HG02840 (cell line): ENCODE measurements around the gene ADGRB3.
"Not testable (repeated sequence)": the region's sequence is repeated elsewhere in the genome, so short reads cannot be mapped to it uniquely, and the experiment has no call there.

Source experiments
- ATAC-seq: cut with Tn5 transposase; IDR thresholded peaks from one replicate; pipeline ENCODE4 v1.9.1; 2021; ENCODE audit warnings: mild to moderate bottlenecking, moderate library complexity, moderate number of reproducible peaks; ENCODE audit not compliant: unreplicated experiment, low FRiP score

Gene ADGRB3

DNA sequence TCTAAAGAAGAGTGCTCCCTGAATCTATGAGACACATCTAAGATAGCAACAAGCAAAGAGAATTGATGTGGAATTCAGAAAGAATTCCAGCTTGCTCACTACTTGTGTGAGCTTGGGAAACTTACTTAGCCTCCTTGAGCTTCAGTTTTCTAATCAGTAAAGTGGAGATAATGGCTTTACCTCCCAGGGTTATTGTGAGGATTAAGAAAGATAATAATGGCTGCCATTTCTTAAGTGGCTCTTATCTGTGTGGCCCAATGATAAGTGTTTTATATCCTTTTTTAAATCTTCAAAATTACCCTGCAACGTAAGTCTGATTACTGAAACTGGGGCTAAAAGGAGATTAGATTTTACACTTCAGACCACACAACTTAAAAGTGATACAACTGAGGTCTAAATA lies 743.2 kb downstream of the ADGRB3 start:
- ATAC-seq = no peak

DNA sequence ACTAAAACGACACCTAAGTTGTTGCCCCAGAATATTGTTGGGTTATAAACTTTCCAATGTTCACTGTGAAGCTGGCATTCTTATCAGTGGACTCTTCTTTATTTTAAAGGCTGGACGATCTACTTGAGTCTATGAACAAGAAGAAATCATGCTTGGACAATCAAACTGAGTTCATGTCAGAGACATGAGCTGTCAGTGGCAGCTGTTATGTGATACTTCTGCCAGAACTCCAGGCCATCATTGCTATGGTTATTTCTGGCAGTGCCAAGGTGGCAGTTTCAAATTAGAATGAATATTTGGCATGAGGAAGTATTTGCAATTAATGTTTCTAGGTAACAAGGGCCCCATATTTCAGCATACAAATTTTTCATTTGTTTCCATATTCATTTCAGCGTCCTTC lies 744.4 kb downstream of the ADGRB3 start:
- ATAC-seq = no peak

DNA sequence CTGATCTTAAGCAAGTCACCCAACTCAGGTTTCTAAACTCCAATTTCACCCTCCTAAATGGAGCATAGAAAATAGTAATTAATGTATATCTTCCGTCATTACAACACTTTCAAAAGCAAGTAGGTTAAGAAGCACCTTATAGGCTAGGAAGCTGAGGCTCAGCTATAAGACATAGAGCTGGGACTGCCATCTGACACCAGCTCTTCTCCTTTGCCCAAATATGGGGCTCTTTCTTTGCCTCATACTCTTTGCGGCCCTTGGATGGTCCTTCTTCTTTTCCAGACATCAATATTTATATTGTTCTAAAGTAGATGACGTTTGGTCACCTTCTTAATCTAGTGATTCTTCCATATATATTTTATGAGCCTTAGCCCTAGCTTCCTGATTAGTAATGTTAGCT lies 748.5 kb downstream of the ADGRB3 start:
- ATAC-seq = no peak

- ATAC-seq = no peak
Measured at GRCh38 chr6:69386426-69386825, 751.3 kb downstream of the ADGRB3 start.

- no peak for ATAC-seq
Measured at GRCh38 chr6:69390125-69390524, 755.0 kb downstream of the ADGRB3 start.

DNA sequence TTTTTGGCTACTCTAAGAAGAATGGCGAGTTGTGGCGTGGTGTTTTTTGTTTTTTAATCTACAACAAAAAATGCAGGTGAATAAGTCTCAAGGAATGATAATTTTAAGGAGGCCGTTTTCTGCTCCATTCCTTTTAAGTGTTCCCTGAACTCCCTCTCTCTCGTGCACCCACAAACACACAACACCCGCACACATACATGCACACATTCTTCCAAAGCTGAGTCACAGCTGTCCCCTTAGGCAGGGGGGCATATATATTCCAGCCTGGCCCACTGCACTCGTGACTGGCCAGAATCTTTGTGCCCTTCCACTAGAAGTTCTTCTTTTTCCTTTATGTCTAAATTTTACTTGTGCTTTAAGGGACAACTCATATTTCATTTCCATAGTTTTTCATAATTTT lies 756.0 kb downstream of the ADGRB3 start:
- no peak for ATAC-seq

DNA sequence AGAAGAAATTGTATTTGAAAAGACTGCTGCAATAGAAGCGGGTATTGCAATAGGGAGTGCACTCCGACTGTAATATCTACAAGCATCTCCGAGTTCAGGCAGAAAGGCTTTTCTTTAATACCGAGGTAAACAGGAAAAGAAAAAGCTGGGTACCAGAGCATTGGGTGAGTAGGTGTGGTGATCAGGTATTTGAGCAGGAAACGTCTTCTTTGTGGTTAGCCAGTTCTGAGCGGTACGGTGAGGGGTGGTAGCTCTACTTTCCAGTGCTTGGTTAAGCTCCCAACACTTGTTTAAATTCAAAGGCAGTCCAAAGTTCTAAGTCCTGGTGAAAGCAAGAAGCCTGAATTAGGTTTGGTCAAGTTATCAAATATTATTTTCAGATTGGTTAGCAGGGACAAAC lies 757.7 kb downstream of the ADGRB3 start:
- no peak for ATAC-seq

DNA sequence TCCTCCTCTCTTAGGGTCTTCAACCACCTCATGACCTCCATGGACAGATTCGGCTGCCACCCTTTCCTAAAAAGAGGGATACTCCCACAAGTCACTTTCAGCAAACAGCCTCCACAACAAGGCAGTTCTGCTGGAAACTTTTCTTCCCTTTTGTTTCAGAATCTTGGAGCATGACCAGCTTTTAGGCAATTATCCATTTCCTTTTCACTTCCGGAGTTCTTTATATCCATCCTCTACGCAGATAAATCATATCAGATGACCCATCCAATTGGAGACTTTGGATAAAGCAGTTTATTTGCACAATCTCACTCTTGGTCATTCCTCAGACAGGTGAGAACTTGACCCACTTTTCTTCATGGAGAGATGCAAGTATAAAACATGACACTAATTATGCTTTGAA lies 763.2 kb downstream of the ADGRB3 start:
- ATAC-seq = no peak

DNA sequence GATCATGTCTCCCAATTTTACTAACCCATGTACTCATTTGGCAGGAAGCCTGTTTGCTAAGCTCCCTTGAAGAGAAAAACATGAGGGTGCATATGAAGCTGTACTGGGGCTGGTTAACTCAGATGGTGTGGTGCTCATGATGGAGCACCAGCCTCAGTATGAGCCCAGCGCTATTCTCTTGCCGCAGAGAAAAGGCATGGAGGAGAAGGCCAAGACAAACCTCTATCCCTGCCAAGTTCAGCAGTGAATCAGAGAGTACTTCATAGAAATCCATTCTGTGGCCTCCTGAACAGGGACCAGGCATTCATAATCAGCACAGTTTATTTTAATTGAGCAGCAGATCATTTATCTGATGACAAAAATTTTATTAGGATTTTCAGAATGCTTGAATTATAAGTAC lies 763.6 kb downstream of the ADGRB3 start:
- ATAC-seq = no peak

DNA sequence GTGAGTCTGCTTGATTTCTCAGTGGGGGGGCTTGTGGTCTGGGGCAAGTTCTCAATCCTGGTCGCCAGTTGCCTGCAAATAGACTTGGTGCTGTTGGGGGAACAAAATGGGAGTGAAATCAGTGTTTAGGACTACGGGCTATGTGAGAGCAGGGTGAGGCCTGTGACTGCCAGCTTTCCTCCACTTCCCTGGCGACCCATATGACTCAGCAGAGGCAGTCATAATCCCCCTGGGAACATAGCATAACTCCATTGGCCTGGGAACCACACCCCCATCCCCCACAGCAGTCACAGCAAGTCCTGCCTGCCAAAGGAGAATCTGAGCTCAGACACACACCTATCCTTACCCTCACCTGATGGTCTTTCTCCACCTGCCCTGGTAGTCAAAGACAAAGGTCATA lies 773.8 kb downstream of the ADGRB3 start:
- no peak for ATAC-seq

DNA sequence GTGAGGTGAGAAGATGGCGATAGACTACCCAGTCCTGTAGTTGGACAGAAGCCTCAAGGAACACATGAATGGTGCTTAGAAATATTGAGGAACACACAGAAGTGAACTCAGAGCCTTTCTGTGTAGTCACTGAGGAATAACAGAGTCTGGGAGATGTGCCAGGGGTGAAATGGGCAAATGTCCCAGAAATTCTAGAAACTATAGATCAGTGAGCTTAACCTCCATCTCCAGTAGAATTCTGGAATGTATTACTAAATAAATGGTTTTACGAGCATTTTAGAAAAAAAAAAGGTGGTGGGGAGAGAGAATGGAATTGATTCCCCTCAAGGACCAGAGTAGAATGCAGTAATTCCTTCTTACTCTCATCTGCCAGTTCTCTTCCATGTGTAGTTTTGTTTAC lies 781.7 kb downstream of the ADGRB3 start:
- no peak for ATAC-seq

GRCh38 chr6:69421269-69421668 lies 786.2 kb downstream of the ADGRB3 start:
- no peak for ATAC-seq

GRCh38 chr6:69422020-69422419 lies 786.9 kb downstream of the ADGRB3 start:
- no peak for ATAC-seq

- no peak for ATAC-seq
Measured at GRCh38 chr6:69422475-69422874, 787.4 kb downstream of the ADGRB3 start.

DNA sequence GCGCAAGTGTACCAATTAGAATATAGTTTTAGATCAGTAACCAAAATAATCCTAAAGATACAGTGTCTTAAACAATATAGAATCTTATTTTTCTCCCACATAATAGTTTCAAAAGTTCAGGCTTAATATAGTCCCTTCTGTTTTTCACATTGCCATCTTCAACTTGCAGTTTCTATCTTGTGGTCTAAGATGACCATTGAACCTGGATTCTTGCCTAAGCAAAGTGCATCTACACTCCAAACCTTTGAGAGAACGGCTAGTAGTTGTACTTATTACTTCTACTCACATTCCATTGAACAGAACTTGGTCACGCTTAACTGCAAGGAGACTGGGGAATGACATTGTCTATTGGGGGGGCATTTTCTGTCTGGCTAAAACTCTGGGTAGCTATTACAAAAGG lies 788.7 kb downstream of the ADGRB3 start:
- ATAC-seq = no peak

DNA sequence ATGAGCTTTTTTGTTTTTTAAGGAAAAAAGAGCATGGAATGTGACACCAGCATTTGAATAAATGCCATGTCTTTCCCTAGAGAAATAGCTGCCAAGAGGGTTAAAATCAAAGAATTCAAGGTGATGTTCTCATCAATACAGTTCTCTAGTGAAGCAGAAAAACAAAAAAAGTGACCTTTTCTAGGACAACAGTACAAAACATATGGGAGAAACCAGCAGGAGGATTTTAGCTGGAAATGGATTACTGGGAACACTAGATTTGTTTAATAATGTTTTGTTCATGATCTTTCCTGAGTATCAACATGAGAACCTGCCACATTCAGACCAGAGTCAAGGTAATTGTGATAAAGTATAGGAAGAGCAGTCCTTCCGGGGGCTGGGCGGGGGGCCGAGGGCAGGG lies 789.5 kb downstream of the ADGRB3 start:
- ATAC-seq = no peak

DNA sequence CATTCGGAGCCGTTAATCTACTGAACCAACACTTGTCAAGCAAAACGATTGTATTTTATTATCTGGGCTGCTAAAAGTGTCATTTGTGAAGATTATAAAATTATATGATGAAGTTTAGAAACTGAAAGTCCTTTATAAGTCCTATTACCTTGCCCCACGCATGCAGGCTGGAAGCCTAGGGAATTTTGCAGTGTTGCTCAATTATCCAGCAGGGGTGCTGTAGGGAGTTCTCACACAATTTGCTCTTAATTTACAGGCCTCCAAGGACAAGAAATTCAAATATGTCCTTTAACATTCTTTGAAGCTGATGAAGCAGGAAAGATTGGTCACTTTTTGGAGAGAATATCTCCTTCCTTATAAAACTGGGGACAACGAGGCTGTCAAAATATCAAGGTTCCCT lies 792.8 kb downstream of the ADGRB3 start:
- ATAC-seq = no peak

DNA sequence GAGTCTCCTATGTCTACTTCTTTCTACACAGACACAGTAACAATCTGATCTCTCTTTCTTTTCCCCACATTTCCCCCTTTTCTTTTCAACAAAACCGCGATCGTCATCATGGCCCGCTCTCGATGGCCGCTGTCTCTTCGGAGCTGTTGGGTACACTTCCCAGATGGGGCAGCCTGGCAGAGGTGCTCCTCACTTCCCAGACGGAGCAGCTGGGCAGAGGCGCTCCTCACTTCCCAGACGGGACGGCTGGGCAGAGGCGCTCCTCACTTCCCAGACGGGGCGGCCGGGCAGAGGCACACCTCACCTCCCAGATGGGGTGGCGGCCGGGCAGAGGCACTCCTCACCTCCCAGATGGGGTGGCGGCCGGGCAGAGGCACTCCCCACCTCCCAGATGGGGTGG lies 797.1 kb downstream of the ADGRB3 start:
- not testable (repeated sequence) for ATAC-seq

DNA sequence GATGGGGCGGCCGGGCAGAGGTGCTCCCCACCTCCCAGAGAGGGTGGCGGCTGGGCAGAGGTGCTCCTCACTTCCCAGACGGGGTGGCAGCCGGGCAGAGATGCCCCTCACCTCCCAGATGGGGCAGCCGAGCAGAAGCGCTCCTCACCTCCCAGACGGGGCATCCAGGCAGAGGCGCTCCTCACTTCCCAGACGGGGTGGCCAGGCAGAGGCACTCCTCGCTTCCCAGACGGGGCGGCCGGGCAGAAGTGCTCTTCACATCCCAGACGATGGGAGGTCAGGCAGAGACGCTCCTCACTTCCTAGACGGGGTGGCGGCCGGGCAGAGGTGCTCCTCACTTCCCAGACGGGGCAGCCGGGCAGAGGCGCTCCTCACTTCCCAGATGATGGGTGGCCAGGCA lies 798.0 kb downstream of the ADGRB3 start:
- not testable (repeated sequence) for ATAC-seq

GRCh38 chr6:69438113-69438512 lies 803.0 kb downstream of the ADGRB3 start:
- no peak for ATAC-seq
